Neuron (in vitro differentiated cells): ENCODE results near the gene TP73.
A peak's percentile ranks its signal among the peaks of the same experiment; 100 is the strongest.

Experiments used
- H2AFZ ChIP-seq: one replicate; pipeline ENCODE4 v1.6.1; 2013; ENCODE audit warnings: low read depth, mild to moderate bottlenecking, inconsistent platforms, low read length, moderate library complexity
- H3K27me3 ChIP-seq: one replicate; pipeline ENCODE4 v1.6.1; 2013; ENCODE audit warnings: low read length; ENCODE audit not compliant: insufficient read depth
- H3K36me3 ChIP-seq: one replicate; pipeline ENCODE4 v1.6.1; 2013; ENCODE audit warnings: low read length; ENCODE audit not compliant: insufficient read depth
- H3K4me1 ChIP-seq: one replicate; pipeline ENCODE4 v1.6.1; 2013; ENCODE audit warnings: low read length; ENCODE audit not compliant: insufficient read depth
- H3K4me3 ChIP-seq: 2 replicates; pipeline ENCODE4 v1.5.1; 2013; ENCODE audit warnings: mild to moderate bottlenecking, low read length, moderate library complexity
- H3K9me3 ChIP-seq: one replicate; pipeline ENCODE4 v1.6.1; 2013; ENCODE audit warnings: low read length

The TP73 gene

GRCh38 chr1:3736131-3736561, 83.8 kb downstream of the TP73 start:
- H3K4me3 ChIP-seq: no peak overlapping the region
- H3K36me3 ChIP-seq: peaks cover 49% of the 10 kb centered on the region
- H2AFZ ChIP-seq: no peak overlapping the region

GRCh38 chr1:3736708-3737107, 84.4 kb downstream of the TP73 start:
- no peak overlapping the region for H3K4me3 ChIP-seq
- H3K9me3 ChIP-seq: no peaks in the 10 kb centered on the region
- H3K4me1 ChIP-seq: peaks cover 7% of the 10 kb centered on the region
- peaks cover 52% of the 10 kb centered on the region for H3K36me3 ChIP-seq
- H2AFZ ChIP-seq: no peak overlapping the region
- no peaks in the 10 kb centered on the region for H3K27me3 ChIP-seq

More at GRCh38 chr1:3736131-3736561, 83.8 kb downstream of the TP73 start:
- no peaks in the 10 kb centered on the region for H3K9me3 ChIP-seq
- H3K4me1 ChIP-seq: peaks cover 12% of the 10 kb centered on the region
- H3K27me3 ChIP-seq: no peaks in the 10 kb centered on the region

- Histone ChIP-seq H3K9me3 (no peaks in the 10 kb centered on the region), H3K27me3 (no peaks in the 10 kb centered on the region), H3K4me3 (no peak overlapping the region), H3K4me1 (no peaks in the 10 kb centered on the region), H2AFZ (no peak overlapping the region), H3K36me3 (peaks cover 70% of the 10 kb centered on the region)
Measured at GRCh38 chr1:3738943-3739342, 86.6 kb downstream of the TP73 start.

GRCh38 chr1:3740042-3740441, 87.7 kb downstream of the TP73 start:
- Histone ChIP-seq H3K4me1 (no peaks in the 10 kb centered on the region), H2AFZ (no peak overlapping the region), H3K9me3 (no peaks in the 10 kb centered on the region), H3K4me3 (no peak overlapping the region), H3K27me3 (no peaks in the 10 kb centered on the region), H3K36me3 (peaks cover 71% of the 10 kb centered on the region)

- H3K4me1 ChIP-seq: peaks cover 3% of the 10 kb centered on the region
- H2AFZ ChIP-seq: no peak overlapping the region
- H3K36me3 ChIP-seq: peaks cover 70% of the 10 kb centered on the region
- H3K4me3 ChIP-seq: no peak overlapping the region
- H3K27me3 ChIP-seq: no peaks in the 10 kb centered on the region
- no peaks in the 10 kb centered on the region for H3K9me3 ChIP-seq
Measured at GRCh38 chr1:3740752-3741151, 88.4 kb downstream of the TP73 start.

GRCh38 chr1:3741566-3742438, 89.5 kb downstream of the TP73 start:
- no peak overlapping the region for H3K4me3 ChIP-seq
- no peaks in the 10 kb centered on the region for H3K27me3 ChIP-seq
- H3K4me1 ChIP-seq: peaks cover 13% of the 10 kb centered on the region
- H3K9me3 ChIP-seq: no peaks in the 10 kb centered on the region
- peaks cover 60% of the 10 kb centered on the region for H3K36me3 ChIP-seq
- H2AFZ ChIP-seq: no peak overlapping the region

- Histone ChIP-seq H3K4me1 (peaks cover 13% of the 10 kb centered on the region), H3K4me3 (no peak overlapping the region), H3K27me3 (no peaks in the 10 kb centered on the region), H3K36me3 (peaks cover 55% of the 10 kb centered on the region), H2AFZ (no peak overlapping the region), H3K9me3 (no peaks in the 10 kb centered on the region)
Measured at GRCh38 chr1:3742439-3743298, 90.4 kb downstream of the TP73 start.

GRCh38 chr1:3743421-3743820, 91.1 kb downstream of the TP73 start:
- Histone ChIP-seq H3K36me3 (peaks cover 47% of the 10 kb centered on the region), H3K9me3 (no peaks in the 10 kb centered on the region), H3K4me3 (no peak overlapping the region), H3K4me1 (peaks cover 13% of the 10 kb centered on the region), H3K27me3 (no peaks in the 10 kb centered on the region), H2AFZ (no peak overlapping the region)

GRCh38 chr1:3743826-3744225, 91.5 kb downstream of the TP73 start:
- H3K9me3 ChIP-seq: no peaks in the 10 kb centered on the region
- peaks cover 13% of the 10 kb centered on the region for H3K4me1 ChIP-seq
- H3K4me3 ChIP-seq: no peak overlapping the region
- H3K36me3 ChIP-seq: peaks cover 43% of the 10 kb centered on the region
- H3K27me3 ChIP-seq: no peaks in the 10 kb centered on the region
- H2AFZ ChIP-seq: no peak overlapping the region

GRCh38 chr1:3744646-3745045, 92.3 kb downstream of the TP73 start:
- Histone ChIP-seq H3K9me3 (no peaks in the 10 kb centered on the region), H3K36me3 (peaks cover 37% of the 10 kb centered on the region), H3K4me1 (peaks cover 13% of the 10 kb centered on the region), H2AFZ (no peak overlapping the region), H3K27me3 (no peaks in the 10 kb centered on the region), H3K4me3 (no peak overlapping the region)

GRCh38 chr1:3745071-3745470, 92.8 kb downstream of the TP73 start:
- Histone ChIP-seq H3K4me3 (no peak overlapping the region), H3K4me1 (peaks cover 13% of the 10 kb centered on the region), H2AFZ (no peak overlapping the region), H3K27me3 (no peaks in the 10 kb centered on the region), H3K9me3 (no peaks in the 10 kb centered on the region), H3K36me3 (peaks cover 33% of the 10 kb centered on the region)

GRCh38 chr1:3745590-3746381, 93.5 kb downstream of the TP73 start:
- H3K36me3 ChIP-seq: peaks cover 28% of the 10 kb centered on the region
- peak overlapping the region; percentile 79 for H3K4me3 ChIP-seq
- no peaks in the 10 kb centered on the region for H3K9me3 ChIP-seq
- peaks cover 13% of the 10 kb centered on the region for H3K4me1 ChIP-seq
- peaks cover 6% of the 10 kb centered on the region for H3K27me3 ChIP-seq
- H2AFZ ChIP-seq: no peak overlapping the region
